Measurements from ENCODE around the gene TRPC4AP. TPM values are rescaled to one million over a fixed set of nuclear protein-coding genes. Genes with fewer than 3 reads are reported as not detected.
A peak's percentile ranks its signal among the peaks of the same experiment; 100 is the strongest.

Gene TRPC4AP
- total and polyA plus RNA-seq, 12 donors: 26.2 to 46.4 (median 38.0) TPM

GRCh38 chr20:34965051-34965450 is 127.6 kb downstream of the TRPC4AP start:
- intact Hi-C loops (cut with DNase I): no loop called here
- ATAC-seq (no peak), DNase-seq (no peak)
- WGBS, 2 donors: 95 to 99% methylated on average over 5 of the region's 5 CpGs
- Histone ChIP-seq H3K9me3 (no peaks in the 10 kb centered on the region), H3K27me3 (no peaks in the 10 kb centered on the region), H3K36me3 (no peaks in the 10 kb centered on the region), H3K27ac (no peak overlapping the region), H3K4me3 (no peak overlapping the region), H3K4me1 (peaks cover 2 to 30% (median 11%) of the 10 kb centered on the region in 9 donors)
- no peak for TF ChIP-seq CTCF (IDR thresholded peaks at IDR 0.05)

GRCh38 chr20:34964486-34964885 is 128.1 kb downstream of the TRPC4AP start:
- no peak for TF ChIP-seq CTCF (IDR thresholded peaks at IDR 0.05)
- no peak overlapping the region for H3K27ac ChIP-seq
- 91 to 93% methylated on average over 5 of the region's 5 CpGs for whole genome bisulfite sequencing, 2 donors

GRCh38 chr20:34956751-34957472 is 135.7 kb downstream of the TRPC4AP start:
- Histone ChIP-seq H3K4me1 (peaks cover 3 to 49% (median 25%) of the 10 kb centered on the region in 9 donors), H3K27me3 (no peaks in the 10 kb centered on the region), H3K27ac (peak overlapping the region in 1 of 10 donors; percentile 86), H3K36me3 (no peaks in the 10 kb centered on the region), H3K4me3 (no peak overlapping the region), H3K9me3 (no peaks in the 10 kb centered on the region)
- intact Hi-C loops (cut with DNase I): loop anchor here in 6 of 10 donors (1.0 to 5.0 kb wide), 5 partner anchors 82 to 136 kb away; partner anchors contain the start of genes GGT7 (in 3 of the 6) and TRPC4AP (in 1 of the 6)
- ATAC-seq (no peak), DNase-seq (no peak)
- TF ChIP-seq CTCF (IDR thresholded peaks at IDR 0.05): no peak
- 91 to 92% methylated on average over 21 of the region's 21 CpGs for WGBS, 2 donors

More at GRCh38 chr20:34964486-34964885, 128.1 kb downstream of the TRPC4AP start:
- no peaks in the 10 kb centered on the region for H3K36me3 ChIP-seq
- H3K9me3 ChIP-seq: no peaks in the 10 kb centered on the region
- intact Hi-C loops (cut with DNase I): no loop called here
- no peak for DNase-seq
- ATAC-seq: no peak
- no peak overlapping the region for H3K4me3 ChIP-seq
- H3K27me3 ChIP-seq: no peaks in the 10 kb centered on the region
- peaks cover 0 to 27% (median 10%) of the 10 kb centered on the region in 9 donors for H3K4me1 ChIP-seq

- DNase-seq: no peak
These were observed 136.6 kb downstream of the TRPC4AP start for GRCh38 chr20:34956041-34956458.

More at GRCh38 chr20:34956041-34956458, 136.6 kb downstream of the TRPC4AP start:
- Histone ChIP-seq H3K4me1 (peaks cover 3 to 57% (median 27%) of the 10 kb centered on the region in 9 donors), H3K27ac (peak overlapping the region; percentile 77 to 98 (median 92)), H3K9me3 (no peaks in the 10 kb centered on the region), H3K36me3 (peaks cover 0 to 8% (median 0%) of the 10 kb centered on the region in 9 donors), H3K4me3 (peak overlapping the region; percentile 33 to 76 (median 63)), H3K27me3 (no peaks in the 10 kb centered on the region)
- intact Hi-C loops (cut with DNase I): loop anchor here in 6 of 10 donors (1.0 to 5.0 kb wide), 5 partner anchors 81 to 137 kb away; partner anchors contain the start of genes GGT7 (in 3 of the 6) and TRPC4AP (in 1 of the 6)
- WGBS, 2 donors: 16 to 21% methylated on average over 6 of the region's 6 CpGs
- ATAC-seq: no peak
- TF ChIP-seq CTCF (IDR thresholded peaks at IDR 0.05): peak in 3 of 9 donors; percentile 12 to 42 (median 28)
